Hepatocyte (in vitro differentiated cells): ENCODE data around the gene LBHD2. TPM values are rescaled to one million over a fixed set of nuclear protein-coding genes. Genes with fewer than 3 reads are reported as not detected.

ENCODE experiments used
- DNase-seq: peaks from one replicate; pipeline ENCODE4 v3.0.0-alpha.2; 2016; ENCODE audit warnings: low spot score
- H2AFZ ChIP-seq: fragments of 200-600 bp; sonication (generic); 2 replicates; pipeline ENCODE4 v1.6.0; 2016; ENCODE audit warnings: antibody characterized with exemption, mild to moderate bottlenecking
- H3K27ac ChIP-seq: fragments of 200-600 bp; sonication (generic); 2 replicates; pipeline ENCODE4 v1.5.1; 2016; ENCODE audit warnings: mild to moderate bottlenecking
- H3K27me3 ChIP-seq: fragments of 200-600 bp; sonication (generic); 2 replicates; pipeline ENCODE4 v1.6.1; 2016
- H3K36me3 ChIP-seq: fragments of 200-600 bp; sonication (generic); replicated peaks from 2 replicates; pipeline ENCODE4 v1.5.1; 2016; ENCODE audit warnings: low read depth; ENCODE audit not compliant: insufficient read depth
- H3K4me1 ChIP-seq: fragments of 200-600 bp; sonication (generic); 2 replicates; pipeline ENCODE4 v1.5.1; 2016; ENCODE audit warnings: mild to moderate bottlenecking, moderate library complexity; ENCODE audit not compliant: insufficient read depth
- H3K4me2 ChIP-seq: fragments of 200-600 bp; sonication (generic); 2 replicates; pipeline ENCODE4 v1.6.0; 2016
- H3K4me3 ChIP-seq: fragments of 200-600 bp; sonication (generic); 2 replicates; pipeline ENCODE4 v1.5.1; 2016; ENCODE audit warnings: mild to moderate bottlenecking
- H3K79me2 ChIP-seq: fragments of 200-600 bp; sonication (generic); 2 replicates; pipeline ENCODE4 v1.6.0; 2017; ENCODE audit warnings: mild to moderate bottlenecking
- H3K9me2 ChIP-seq: fragments of 200-600 bp; sonication (generic); replicated peaks from 2 replicates; pipeline ENCODE4 v1.6.0; 2017; ENCODE audit warnings: mild to moderate bottlenecking; ENCODE audit not compliant: insufficient read depth
- H3K9me3 ChIP-seq: fragments of 200-600 bp; sonication (generic); 2 replicates; pipeline ENCODE4 v1.5.1; 2016; ENCODE audit warnings: low read depth, mild to moderate bottlenecking
- H4K20me1 ChIP-seq: fragments of 200-600 bp; sonication (generic); 2 replicates; pipeline ENCODE4 v1.6.0; 2016; ENCODE audit warnings: mild to moderate bottlenecking; ENCODE audit not compliant: insufficient read depth, poor library complexity, severe bottlenecking
- CTCF ChIP-seq: fragments of 200-600 bp; sonication (generic); IDR thresholded peaks from 2 replicates; pipeline ENCODE4 v1.5.1; 2016; ENCODE audit warnings: antibody characterized with exemption, mild to moderate bottlenecking; ENCODE audit not compliant: poor library complexity
- EZH2 ChIP-seq: fragments of 200-600 bp; sonication (generic); IDR thresholded peaks from 2 replicates; pipeline ENCODE4 v1.6.1; 2016; ENCODE audit warnings: antibody characterized with exemption, mild to moderate bottlenecking, borderline replicate concordance
- EZH2phosphoT487 ChIP-seq: fragments of 200-600 bp; sonication (generic); IDR thresholded peaks from one replicate; pipeline ENCODE4 v1.6.1; 2018; ENCODE audit warnings: antibody characterized with exemption, mild to moderate bottlenecking, low read depth, moderate library complexity; ENCODE audit not compliant: unreplicated experiment, severe bottlenecking
- WGBS: methylation state at CpG from one replicate; pipeline ENCODE4 v1.1.6; 2016; ENCODE audit warnings: low lambda C conversion rate; ENCODE audit errors: missing lambda C conversion rate; 5-methylcytosine and 5-hydroxymethylcytosine counted together
- polyA plus RNA-seq: library from polyadenylated mRNA; unstranded; fragments of >200 nt; fragmentation: Nextera tagmentation; extraction: Ambion mirVana; gene quantifications from 2 replicates; pipeline ENCODE4 v1.2.1, GENCODE V29; 2016
- total RNA-seq: library from RNA; depleted of rRNA; stranded (reverse); fragments of >200 nt; gene quantifications from 2 replicates; pipeline ENCODE4 v1.2.3, GENCODE V29; 2014

LBHD2 gene
- total and polyA plus RNA-seq, 2 experiments from 2014 or later, result 0.21 TPM; not detected in 1

GRCh38 chr14:103070971-103071542 lies 13.0 kb upstream of the LBHD2 start:
- Histone ChIP-seq H3K4me2 (no peak overlapping the region), H3K27me3 (no peaks in the 10 kb centered on the region), H3K9me2 (no peaks in the 10 kb centered on the region)

GRCh38 chr14:103071544-103072251 lies 12.3 kb upstream of the LBHD2 start:
- DNase-seq, result no peak
- peaks cover 26% of the 10 kb centered on the region for H3K4me1 ChIP-seq
- no peak overlapping the region for H3K4me2 ChIP-seq
- no peak overlapping the region for H2AFZ ChIP-seq
- no peaks in the 10 kb centered on the region for H3K36me3 ChIP-seq
- no peaks in the 10 kb centered on the region for H3K27me3 ChIP-seq
- H3K79me2 ChIP-seq, result no peaks in the 10 kb centered on the region
- H3K4me3 ChIP-seq, result no peak overlapping the region
- H3K9me2 ChIP-seq, result no peaks in the 10 kb centered on the region
- TF ChIP-seq EZH2, result no peak
- TF ChIP-seq CTCF, result no peak
- no peak for TF ChIP-seq EZH2phosphoT487
- 88% methylated on average over 32 of the region's 32 CpGs for WGBS
- H4K20me1 ChIP-seq, result no peaks in the 10 kb centered on the region
- no peaks in the 10 kb centered on the region for H3K9me3 ChIP-seq
- H3K27ac ChIP-seq, result no peak overlapping the region

More at GRCh38 chr14:103070971-103071542, 13.0 kb upstream of the LBHD2 start:
- 92% methylated on average over 21 of the region's 21 CpGs for WGBS
- H3K36me3 ChIP-seq, result no peaks in the 10 kb centered on the region
- H3K4me1 ChIP-seq, result peaks cover 26% of the 10 kb centered on the region
- no peaks in the 10 kb centered on the region for H4K20me1 ChIP-seq
- no peaks in the 10 kb centered on the region for H3K9me3 ChIP-seq
- H3K79me2 ChIP-seq, result no peaks in the 10 kb centered on the region
- no peak for TF ChIP-seq EZH2phosphoT487
- H2AFZ ChIP-seq, result no peak overlapping the region
- DNase-seq, result no peak
- no peak overlapping the region for H3K27ac ChIP-seq
- no peak overlapping the region for H3K4me3 ChIP-seq

GRCh38 chr14:103072595-103073366 lies 11.2 kb upstream of the LBHD2 start:
- H3K27me3 ChIP-seq, result no peaks in the 10 kb centered on the region
- H2AFZ ChIP-seq, result no peak overlapping the region
- no peak overlapping the region for H3K4me2 ChIP-seq
- TF ChIP-seq EZH2 (no peak), CTCF (no peak), EZH2phosphoT487 (no peak)
- H3K36me3 ChIP-seq, result no peaks in the 10 kb centered on the region
- no peak overlapping the region for H3K4me3 ChIP-seq
- H4K20me1 ChIP-seq, result no peaks in the 10 kb centered on the region
- peak overlapping the region; percentile 37 for H3K27ac ChIP-seq
- H3K4me1 ChIP-seq, result peaks cover 22% of the 10 kb centered on the region
- H3K9me2 ChIP-seq, result no peaks in the 10 kb centered on the region
- WGBS, result 73% methylated on average over 21 of the region's 21 CpGs
- H3K9me3 ChIP-seq, result no peaks in the 10 kb centered on the region
- no peaks in the 10 kb centered on the region for H3K79me2 ChIP-seq
- DNase-seq, result peak; percentile 69

GRCh38 chr14:103073367-103073875 lies 10.6 kb upstream of the LBHD2 start:
- no peak for DNase-seq
- no peaks in the 10 kb centered on the region for H4K20me1 ChIP-seq
- no peak overlapping the region for H3K4me2 ChIP-seq
- 88% methylated on average over 14 of the region's 14 CpGs for WGBS
- H3K36me3 ChIP-seq, result no peaks in the 10 kb centered on the region
- H3K9me3 ChIP-seq, result no peaks in the 10 kb centered on the region
- TF ChIP-seq EZH2 (no peak), EZH2phosphoT487 (no peak), CTCF (no peak)
- no peak overlapping the region for H3K4me3 ChIP-seq
- H3K27me3 ChIP-seq, result no peaks in the 10 kb centered on the region
- H3K4me1 ChIP-seq, result peaks cover 16% of the 10 kb centered on the region
- H3K9me2 ChIP-seq, result no peaks in the 10 kb centered on the region
- no peaks in the 10 kb centered on the region for H3K79me2 ChIP-seq
- no peak overlapping the region for H2AFZ ChIP-seq
- H3K27ac ChIP-seq, result peak overlapping the region; percentile 37
